GM18507 (cell line): ENCODE data around the gene HDAC7.

Source experiments
- DNase-seq: peaks from one replicate; pipeline ENCODE4 v3.0.0; 2011; ENCODE audit warnings: low read depth; ENCODE audit not compliant: insufficient read length; ENCODE audit errors: extremely low spot score
- FAIRE-seq: peaks from 2 replicates; lab custom pipeline; 2011; peaks lifted over from hg19 to GRCh38; lab: Jason Lieb, UNC

HDAC7 gene

GRCh38 chr12:47819896-47820630 is at the start of gene HDAC7:
HDAC7 (minus strand) TSS chr12:47819903; CDS start chr12:47819785, 118 bp downstream.
- no peak for DNase-seq
- no peak for FAIRE-seq

- FAIRE-seq (peak; percentile 85), DNase-seq (no peak)
Observed at GRCh38 chr12:47868552-47869031, 48.9 kb upstream of the HDAC7 start.

- DNase-seq: no peak
- peak; percentile 18 for FAIRE-seq
Observed at GRCh38 chr12:47868041-47868440, 48.3 kb upstream of the HDAC7 start.

GRCh38 chr12:47867495-47867941 is 47.8 kb upstream of the HDAC7 start:
- no peak for FAIRE-seq
- no peak for DNase-seq

- FAIRE-seq: no peak
- DNase-seq: no peak
Observed at GRCh38 chr12:47864646-47865235, 45.0 kb upstream of the HDAC7 start.

GRCh38 chr12:47863985-47864384 is 44.3 kb upstream of the HDAC7 start:
- DNase-seq (no peak), FAIRE-seq (no peak)

- no peak for FAIRE-seq
- DNase-seq: no peak
Observed at GRCh38 chr12:47863467-47863866, 43.8 kb upstream of the HDAC7 start.

GRCh38 chr12:47862881-47863280 is 43.2 kb upstream of the HDAC7 start:
- DNase-seq (no peak), FAIRE-seq (no peak)

GRCh38 chr12:47862167-47862750 is 42.6 kb upstream of the HDAC7 start:
- FAIRE-seq (no peak), DNase-seq (no peak)

- no peak for FAIRE-seq
- no peak for DNase-seq
Observed at GRCh38 chr12:47860873-47861272, 41.2 kb upstream of the HDAC7 start.

- DNase-seq (no peak), FAIRE-seq (no peak)
Observed at GRCh38 chr12:47860279-47860841, 40.7 kb upstream of the HDAC7 start.

- no peak for FAIRE-seq
Observed at GRCh38 chr12:47858511-47859266, 39.0 kb upstream of the HDAC7 start.

GRCh38 chr12:47856721-47857575 is 37.2 kb upstream of the HDAC7 start:
- FAIRE-seq: no peak
- DNase-seq: no peak

More at GRCh38 chr12:47858511-47859266, 39.0 kb upstream of the HDAC7 start:
- no peak for DNase-seq

GRCh38 chr12:47856094-47856493 is 36.4 kb upstream of the HDAC7 start:
- no peak for FAIRE-seq
- DNase-seq: no peak

- DNase-seq: no peak
- no peak for FAIRE-seq
Observed at GRCh38 chr12:47855502-47855901, 35.8 kb upstream of the HDAC7 start.

GRCh38 chr12:47854531-47854930 is 34.8 kb upstream of the HDAC7 start:
- FAIRE-seq (no peak), DNase-seq (no peak)

GRCh38 chr12:47852096-47852571 is 32.4 kb upstream of the HDAC7 start:
- DNase-seq: no peak
- no peak for FAIRE-seq

- DNase-seq (no peak), FAIRE-seq (no peak)
Observed at GRCh38 chr12:47851303-47851952, 31.7 kb upstream of the HDAC7 start.
